ENCODE measurements around the gene ZMYND8. TPM values are rescaled to one million over a fixed set of nuclear protein-coding genes. Genes with fewer than 3 reads are reported as not detected.

The ZMYND8 gene
- total RNA-seq, 2 experiments from 2014 or later, result 28.8 to 29.8 TPM

DNA sequence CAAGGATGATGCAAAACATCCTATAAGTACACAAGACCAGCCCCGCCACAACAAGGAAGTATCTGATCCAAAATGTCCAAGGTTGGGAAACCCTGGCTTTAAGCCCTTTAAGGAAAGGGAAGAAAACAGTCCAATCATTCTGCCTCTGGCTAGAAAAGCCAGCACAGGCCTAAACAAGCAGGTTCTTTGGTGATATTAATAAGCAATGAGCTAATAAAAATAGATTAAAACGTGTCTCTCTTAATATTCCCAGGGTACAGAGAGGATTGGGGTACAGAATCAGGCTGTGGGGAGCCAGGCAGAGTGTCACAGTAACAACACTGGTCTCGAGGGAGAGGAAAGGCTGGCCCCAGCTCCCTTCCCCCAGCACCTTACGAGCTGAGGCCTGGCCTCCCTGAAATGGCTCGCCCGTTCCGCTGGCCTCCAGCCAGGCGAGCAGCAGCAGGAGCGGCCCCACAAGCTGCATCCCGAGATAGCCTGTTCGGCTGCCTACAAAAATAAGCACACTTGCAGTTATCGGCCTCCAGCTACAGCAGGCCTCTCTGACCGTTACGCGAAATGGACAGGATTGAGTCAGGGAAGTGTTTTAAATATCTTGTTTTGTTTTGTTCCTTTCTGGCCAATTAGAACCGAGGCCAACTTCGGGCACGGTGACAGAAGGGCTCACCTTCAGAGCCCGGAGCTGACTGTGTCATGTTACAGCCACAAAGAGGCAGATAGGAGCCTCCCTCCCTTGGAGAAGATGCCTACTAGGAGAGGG, 4.0 kb upstream of the ZMYND8 start:
- Mint-ChIP-seq H3K36me3 (peaks cover 5% of the 10 kb centered on the region), H3K4me1 (peaks cover 27% of the 10 kb centered on the region), H3K27ac (no peak overlapping the region), H3K4me3 (no peak overlapping the region), H3K27me3 (no peaks in the 10 kb centered on the region), H3K9me3 (no peaks in the 10 kb centered on the region)
- DNase-seq, result no peak

DNA sequence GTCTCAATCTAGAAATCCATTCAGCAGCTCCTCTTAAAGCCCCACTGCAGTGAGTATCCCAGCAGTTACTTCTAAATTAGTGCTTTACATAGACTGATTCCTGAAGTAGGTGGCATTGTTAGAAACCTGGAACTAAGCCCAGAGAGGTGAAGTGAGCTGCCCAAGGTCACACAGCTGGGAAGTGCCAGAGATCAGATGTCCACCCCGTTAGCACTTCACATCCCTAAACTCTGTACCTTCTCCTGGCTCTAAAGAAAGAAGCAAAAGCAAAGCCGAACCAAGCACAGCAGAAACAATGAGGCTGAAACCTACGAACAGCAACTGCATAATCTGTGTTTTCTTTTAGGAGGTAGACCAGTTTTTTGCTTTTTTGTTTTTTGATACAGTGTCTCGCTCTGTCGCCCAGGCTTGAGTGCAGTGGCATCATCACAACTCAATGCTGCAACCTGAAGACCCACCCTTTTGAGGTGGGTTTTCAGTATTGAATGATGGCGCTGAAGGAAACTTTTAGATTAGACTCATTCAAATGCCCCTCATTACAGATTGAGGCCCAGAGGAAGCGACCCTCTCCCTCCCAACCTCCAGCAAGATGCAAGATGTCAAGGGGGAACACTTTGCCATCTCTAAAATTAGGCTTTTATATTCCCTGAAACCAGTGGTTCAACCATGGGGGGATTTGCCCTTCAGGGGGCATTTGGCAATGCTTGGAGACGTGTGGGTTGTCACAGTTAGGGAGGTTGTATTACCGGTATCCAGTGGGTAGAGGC, 3.2 kb upstream of the ZMYND8 start:
- peaks cover 29% of the 10 kb centered on the region for H3K4me1 Mint-ChIP-seq
- H3K4me3 Mint-ChIP-seq, result no peak overlapping the region
- DNase-seq, result no peak
- no peaks in the 10 kb centered on the region for H3K9me3 Mint-ChIP-seq
- H3K36me3 Mint-ChIP-seq, result peaks cover 12% of the 10 kb centered on the region
- peak overlapping the region; percentile 97 for H3K27ac Mint-ChIP-seq
- no peaks in the 10 kb centered on the region for H3K27me3 Mint-ChIP-seq

DNA sequence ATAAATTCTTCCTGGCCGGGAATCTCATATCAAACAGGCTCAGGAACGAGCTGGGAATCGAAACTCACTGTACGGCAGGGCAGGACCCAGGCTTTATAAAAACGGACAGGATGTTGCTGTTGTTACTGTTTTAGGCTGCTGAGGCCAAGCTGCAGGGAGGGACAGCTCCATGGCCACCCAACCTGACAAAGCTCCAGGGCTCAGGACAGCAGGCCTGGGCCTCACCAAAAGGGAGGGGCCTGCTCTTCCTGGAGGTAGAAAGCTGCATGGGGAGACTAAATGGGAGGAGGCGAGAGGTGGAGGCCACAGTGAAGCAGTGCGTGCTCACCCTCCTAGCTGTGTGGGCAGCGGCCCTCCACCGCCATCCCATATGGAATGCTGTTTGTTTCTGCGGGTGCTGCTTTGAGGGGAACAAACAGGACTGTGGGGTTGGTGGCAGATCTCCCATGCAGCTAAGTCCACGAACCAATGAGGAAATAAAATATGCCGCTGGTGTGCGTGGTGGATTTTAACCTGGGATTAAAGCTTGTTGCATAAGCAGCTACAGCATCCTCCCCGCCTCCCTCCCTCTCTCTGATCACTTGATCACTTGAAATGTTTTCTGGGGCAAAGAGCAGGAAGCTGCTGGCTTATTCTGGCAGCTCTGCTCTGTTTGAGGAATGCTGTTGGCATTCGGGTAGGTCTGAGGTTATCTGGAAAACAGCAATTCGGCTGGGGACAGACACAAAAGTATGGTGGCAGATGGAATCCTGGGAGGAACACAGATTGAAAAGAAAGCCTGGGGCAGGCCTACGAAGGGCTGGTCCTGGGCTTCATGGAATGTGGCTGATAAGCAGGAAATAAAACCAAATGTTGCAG, 2.4 kb upstream of the ZMYND8 start:
- no peak for DNase-seq
- peaks cover 37% of the 10 kb centered on the region for H3K4me1 Mint-ChIP-seq
- peak overlapping the region; percentile 97 for H3K27ac Mint-ChIP-seq
- no peak overlapping the region for H3K4me3 Mint-ChIP-seq
- no peaks in the 10 kb centered on the region for H3K9me3 Mint-ChIP-seq
- H3K27me3 Mint-ChIP-seq, result no peaks in the 10 kb centered on the region
- H3K36me3 Mint-ChIP-seq, result peaks cover 19% of the 10 kb centered on the region

DNA sequence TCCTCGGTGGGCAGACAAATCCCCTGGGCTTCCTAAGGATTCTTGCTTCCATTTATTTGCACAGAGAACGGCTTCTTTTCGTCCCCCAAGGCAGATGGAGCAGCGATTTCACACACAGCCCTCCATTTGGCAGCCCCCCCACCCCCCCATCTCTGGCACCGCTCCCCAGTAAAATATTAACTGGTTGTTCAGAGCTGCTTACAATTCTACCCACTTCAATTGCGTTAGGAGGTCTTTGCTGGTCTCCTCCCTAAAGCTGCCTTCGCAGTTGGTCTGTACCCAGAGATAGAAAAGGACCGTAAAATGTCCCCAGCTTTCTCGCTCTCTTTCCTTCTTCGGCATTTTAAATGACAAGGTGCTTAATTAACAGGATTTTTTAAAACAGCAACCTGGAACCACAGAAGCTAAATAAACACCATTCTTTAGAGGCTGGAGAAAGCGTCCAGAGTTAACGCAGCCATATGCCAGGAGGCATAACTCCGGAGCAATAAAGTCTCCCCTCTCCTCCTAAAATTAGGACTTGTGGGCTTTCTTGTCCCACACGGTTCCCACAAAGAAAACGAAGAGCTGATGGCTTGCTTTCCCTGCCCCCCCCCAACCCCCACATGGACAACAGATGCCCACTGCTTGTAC, 1.7 kb upstream of the ZMYND8 start:
- peak overlapping the region; percentile 95 for H3K4me3 Mint-ChIP-seq

DNA sequence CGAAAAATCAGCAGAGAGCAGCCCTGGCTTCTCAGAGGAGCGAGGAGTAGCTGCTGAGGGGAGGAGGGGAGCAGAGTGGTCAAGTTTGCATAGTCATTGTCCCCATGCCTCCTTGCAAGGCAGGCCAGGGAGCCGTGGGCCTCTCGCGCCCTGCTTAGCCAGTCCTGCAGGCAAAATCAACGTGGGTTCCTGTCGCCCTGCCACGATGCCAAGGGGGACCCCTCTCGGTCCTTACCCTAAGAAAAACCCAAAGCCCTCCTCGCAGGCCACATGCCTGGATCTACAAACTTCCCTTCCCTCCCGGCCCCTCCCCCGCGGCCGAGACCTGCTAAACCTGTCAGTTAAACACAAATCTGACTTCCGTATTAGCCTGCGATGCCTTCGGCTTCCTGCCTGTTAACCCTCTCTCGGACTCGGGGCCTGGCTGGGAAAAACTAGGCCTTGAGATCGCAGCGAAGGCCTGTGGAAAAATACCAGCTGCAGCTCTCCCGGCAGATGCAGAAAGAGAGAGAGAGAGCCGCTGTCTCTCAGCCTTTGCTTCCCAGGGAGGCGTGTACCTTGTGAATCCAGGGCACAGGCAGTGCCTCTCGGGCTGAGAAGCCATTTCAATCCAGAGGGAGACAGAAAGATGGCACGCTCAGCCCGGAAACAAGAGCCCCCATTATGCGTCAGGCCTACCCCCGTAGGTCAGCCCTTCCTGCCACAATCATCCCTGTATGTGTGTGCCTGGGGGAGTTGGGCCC, 968 bp upstream of the ZMYND8 start:
- peaks cover 38% of the 10 kb centered on the region for H3K4me1 Mint-ChIP-seq
- H3K36me3 Mint-ChIP-seq, result peaks cover 22% of the 10 kb centered on the region
- H3K27ac Mint-ChIP-seq, result peak overlapping the region; percentile 97
- H3K4me3 Mint-ChIP-seq, result peak overlapping the region; percentile 95
- H3K9me3 Mint-ChIP-seq, result no peaks in the 10 kb centered on the region
- no peaks in the 10 kb centered on the region for H3K27me3 Mint-ChIP-seq
- DNase-seq, result peak; percentile 72

More for the DNA sequence above, 1.7 kb upstream of the ZMYND8 start:
- Mint-ChIP-seq H3K36me3 (peaks cover 20% of the 10 kb centered on the region), H3K9me3 (no peaks in the 10 kb centered on the region), H3K27ac (peak overlapping the region; percentile 97), H3K27me3 (no peaks in the 10 kb centered on the region), H3K4me1 (peaks cover 38% of the 10 kb centered on the region)
- DNase-seq, result no peak

DNA sequence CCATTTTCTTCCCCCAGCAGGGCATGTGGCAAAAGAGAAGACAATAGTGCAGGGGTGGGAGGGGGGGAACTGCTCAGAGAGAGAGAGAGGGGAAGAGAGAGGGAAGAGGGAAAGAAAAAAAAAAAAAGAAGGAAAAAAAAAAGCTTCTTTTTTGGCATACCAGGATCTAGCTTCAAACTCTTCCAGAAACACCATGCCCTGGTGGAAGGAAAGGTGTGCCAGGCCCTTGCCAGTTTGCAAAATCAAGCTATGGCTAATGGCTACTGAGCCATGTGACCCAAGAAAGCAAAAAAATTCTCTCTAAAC, 326 bp downstream of the ZMYND8 start:
- H3K36me3 Mint-ChIP-seq, result peaks cover 22% of the 10 kb centered on the region
- H3K27ac Mint-ChIP-seq, result peak overlapping the region; percentile 97
- H3K4me3 Mint-ChIP-seq, result peak overlapping the region; percentile 95
- no peaks in the 10 kb centered on the region for H3K9me3 Mint-ChIP-seq
- no peak for DNase-seq
- H3K4me1 Mint-ChIP-seq, result peaks cover 38% of the 10 kb centered on the region
- no peaks in the 10 kb centered on the region for H3K27me3 Mint-ChIP-seq

DNA sequence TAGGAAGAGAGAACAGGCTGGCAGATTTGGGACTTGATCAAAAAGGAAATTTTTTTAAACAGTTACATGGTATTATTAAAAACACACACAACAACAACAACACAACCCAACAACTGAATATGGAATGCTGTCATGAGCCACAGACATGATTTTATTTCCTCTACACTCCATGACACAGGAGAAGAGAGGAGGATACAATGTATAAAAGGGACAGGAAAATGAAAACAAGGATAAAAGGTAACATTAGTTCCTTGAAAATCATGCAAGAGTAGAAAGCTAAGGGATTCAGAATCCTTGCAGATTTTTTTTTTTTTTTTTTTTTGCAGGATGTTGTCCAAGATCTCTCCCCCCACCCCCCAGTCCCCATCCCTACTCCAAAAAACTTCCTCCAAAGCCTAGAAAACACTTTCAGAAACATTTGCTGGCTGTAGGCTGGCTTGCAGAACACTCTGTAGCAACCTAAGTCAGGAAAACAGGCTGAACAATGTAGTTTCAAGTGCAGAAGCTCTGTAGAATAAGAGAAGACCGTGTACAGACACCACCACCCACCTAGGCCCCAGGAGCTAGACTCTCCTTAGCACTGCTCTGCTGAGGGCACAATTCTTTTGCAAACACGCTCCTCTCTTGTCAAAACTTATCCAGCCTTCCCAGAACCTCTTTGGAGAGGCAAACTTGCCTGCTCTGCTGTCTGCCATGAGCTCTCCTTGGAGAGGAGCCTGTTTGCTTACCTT, 845 bp downstream of the ZMYND8 start:
- no peak for DNase-seq
- Mint-ChIP-seq H3K36me3 (peaks cover 22% of the 10 kb centered on the region), H3K27me3 (no peaks in the 10 kb centered on the region), H3K4me3 (peak overlapping the region; percentile 95), H3K9me3 (no peaks in the 10 kb centered on the region), H3K4me1 (peaks cover 38% of the 10 kb centered on the region), H3K27ac (peak overlapping the region; percentile 97)

DNA sequence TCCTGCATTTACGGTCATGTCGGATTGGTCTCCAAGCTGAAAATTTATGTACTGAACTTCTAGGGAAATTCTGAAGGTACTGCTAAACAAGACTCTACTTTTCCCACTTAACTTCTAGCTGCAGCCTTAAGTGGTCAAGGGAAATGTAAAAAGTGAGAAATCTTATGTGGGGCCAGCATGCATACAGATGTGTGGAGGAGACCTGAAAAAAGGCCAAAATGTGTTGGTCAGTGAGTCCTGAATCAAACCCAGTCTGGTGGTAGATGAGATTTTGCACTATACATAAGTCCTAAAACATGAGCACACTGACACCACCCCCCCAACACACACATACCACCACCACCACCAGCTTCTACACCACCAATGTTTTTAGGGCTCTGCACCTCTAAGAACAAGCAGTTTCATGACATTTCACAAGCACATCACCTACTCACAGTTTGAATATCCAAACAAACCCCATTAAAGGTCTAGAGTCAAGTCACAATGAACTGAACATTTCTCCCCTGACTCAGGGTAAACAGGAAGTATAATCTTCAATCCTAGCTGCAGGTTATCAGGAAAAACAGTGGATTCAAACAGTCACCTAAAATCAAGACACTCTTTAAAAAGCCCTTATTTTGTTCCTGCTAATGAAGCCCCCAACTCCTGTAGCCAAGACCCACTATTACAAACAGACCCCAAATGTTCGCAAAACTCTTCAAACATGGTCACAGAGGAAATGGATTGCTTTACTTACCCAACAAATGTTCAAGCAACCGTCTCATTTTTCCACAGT, 1.6 kb downstream of the ZMYND8 start:
- Mint-ChIP-seq H3K4me1 (peaks cover 37% of the 10 kb centered on the region), H3K36me3 (peaks cover 22% of the 10 kb centered on the region)
- DNase-seq, result no peak

DNA sequence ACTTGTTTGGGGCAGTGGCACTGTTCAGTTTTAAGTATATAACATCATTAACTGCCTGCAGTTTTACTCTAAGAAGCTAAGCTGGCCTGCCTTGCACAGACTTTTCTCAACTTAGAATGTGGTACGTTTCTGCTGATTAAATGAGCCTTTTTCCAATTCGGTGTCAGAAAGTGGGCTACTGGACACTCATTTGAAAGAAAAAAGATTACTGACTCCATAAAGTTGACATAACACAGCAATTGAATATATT, 2.1 kb downstream of the ZMYND8 start:
- Mint-ChIP-seq H3K27me3 (no peaks in the 10 kb centered on the region), H3K4me1 (peaks cover 32% of the 10 kb centered on the region), H3K9me3 (no peaks in the 10 kb centered on the region), H3K4me3 (peak overlapping the region; percentile 95), H3K27ac (peak overlapping the region; percentile 97), H3K36me3 (peaks cover 22% of the 10 kb centered on the region)
- no peak for DNase-seq

More for the DNA sequence above, 1.6 kb downstream of the ZMYND8 start:
- H3K4me3 Mint-ChIP-seq, result peak overlapping the region; percentile 95
- no peaks in the 10 kb centered on the region for H3K9me3 Mint-ChIP-seq
- peak overlapping the region; percentile 97 for H3K27ac Mint-ChIP-seq
- no peaks in the 10 kb centered on the region for H3K27me3 Mint-ChIP-seq

DNA sequence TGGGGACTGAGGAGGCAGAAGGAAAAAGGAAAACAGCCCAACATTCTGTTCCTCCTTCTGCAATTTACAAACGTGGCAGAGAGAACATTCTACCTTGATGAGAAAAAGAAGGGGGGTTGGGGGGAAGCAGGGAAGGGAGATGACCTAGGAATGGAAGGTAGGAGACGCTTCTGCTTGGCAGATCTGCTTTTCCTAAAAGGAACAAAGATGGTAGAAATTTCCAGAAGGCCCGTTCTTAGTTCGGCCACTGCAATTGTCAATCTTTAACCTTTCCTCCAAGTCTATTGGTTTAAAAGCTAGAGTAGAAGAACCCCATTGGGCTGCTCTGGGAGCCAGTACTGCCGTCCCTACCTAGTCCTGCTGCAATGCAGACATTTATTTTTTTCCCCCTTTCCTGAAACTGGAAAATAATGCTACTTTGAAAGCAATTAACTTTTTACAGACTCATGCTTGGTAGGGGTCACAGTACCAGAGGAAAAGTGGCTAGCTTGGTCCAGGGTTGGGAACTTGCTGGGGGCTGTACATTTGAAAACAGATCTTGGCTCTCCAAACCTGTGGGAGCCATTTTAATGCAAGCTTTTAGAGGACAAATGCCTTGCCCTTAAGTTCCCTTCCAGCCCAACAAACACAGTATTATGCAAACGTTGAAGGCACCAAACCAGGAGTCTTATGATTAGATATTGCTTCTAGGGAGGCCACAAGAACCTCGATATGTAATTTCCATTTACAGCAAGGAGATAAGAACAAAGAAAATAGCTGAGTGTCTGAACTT, 2.6 kb downstream of the ZMYND8 start:
- peak overlapping the region; percentile 95 for H3K4me3 Mint-ChIP-seq
- H3K9me3 Mint-ChIP-seq, result no peaks in the 10 kb centered on the region
- peaks cover 28% of the 10 kb centered on the region for H3K4me1 Mint-ChIP-seq
- no peak for DNase-seq
- no peaks in the 10 kb centered on the region for H3K27me3 Mint-ChIP-seq
- H3K27ac Mint-ChIP-seq, result peak overlapping the region; percentile 97
- H3K36me3 Mint-ChIP-seq, result peaks cover 22% of the 10 kb centered on the region

DNA sequence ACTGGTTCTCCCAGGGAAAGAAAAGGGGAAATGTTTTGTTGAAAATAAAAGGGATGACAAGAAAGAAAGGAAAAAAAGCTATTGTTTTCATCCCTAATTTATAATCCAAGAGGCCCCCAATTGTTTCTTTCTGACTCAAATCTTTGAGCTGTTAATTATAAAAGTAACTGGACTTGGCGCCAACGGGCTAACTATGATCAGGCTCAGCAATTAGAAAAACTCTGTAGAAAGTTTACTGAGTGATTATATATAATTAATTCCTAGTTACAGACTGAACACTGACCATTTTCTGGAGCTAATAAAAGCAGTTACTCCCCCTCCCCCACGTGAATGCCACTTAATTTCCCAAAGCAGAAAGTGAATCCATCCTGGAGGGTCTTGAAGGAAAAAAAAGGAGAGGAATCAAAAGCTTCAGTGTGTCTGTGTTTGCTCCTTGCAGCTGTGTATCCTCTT, 3.2 kb downstream of the ZMYND8 start:
- Mint-ChIP-seq H3K4me3 (peak overlapping the region; percentile 95), H3K9me3 (no peaks in the 10 kb centered on the region), H3K27me3 (no peaks in the 10 kb centered on the region), H3K4me1 (peaks cover 27% of the 10 kb centered on the region), H3K36me3 (peaks cover 22% of the 10 kb centered on the region), H3K27ac (peak overlapping the region; percentile 42)
- DNase-seq, result no peak

DNA sequence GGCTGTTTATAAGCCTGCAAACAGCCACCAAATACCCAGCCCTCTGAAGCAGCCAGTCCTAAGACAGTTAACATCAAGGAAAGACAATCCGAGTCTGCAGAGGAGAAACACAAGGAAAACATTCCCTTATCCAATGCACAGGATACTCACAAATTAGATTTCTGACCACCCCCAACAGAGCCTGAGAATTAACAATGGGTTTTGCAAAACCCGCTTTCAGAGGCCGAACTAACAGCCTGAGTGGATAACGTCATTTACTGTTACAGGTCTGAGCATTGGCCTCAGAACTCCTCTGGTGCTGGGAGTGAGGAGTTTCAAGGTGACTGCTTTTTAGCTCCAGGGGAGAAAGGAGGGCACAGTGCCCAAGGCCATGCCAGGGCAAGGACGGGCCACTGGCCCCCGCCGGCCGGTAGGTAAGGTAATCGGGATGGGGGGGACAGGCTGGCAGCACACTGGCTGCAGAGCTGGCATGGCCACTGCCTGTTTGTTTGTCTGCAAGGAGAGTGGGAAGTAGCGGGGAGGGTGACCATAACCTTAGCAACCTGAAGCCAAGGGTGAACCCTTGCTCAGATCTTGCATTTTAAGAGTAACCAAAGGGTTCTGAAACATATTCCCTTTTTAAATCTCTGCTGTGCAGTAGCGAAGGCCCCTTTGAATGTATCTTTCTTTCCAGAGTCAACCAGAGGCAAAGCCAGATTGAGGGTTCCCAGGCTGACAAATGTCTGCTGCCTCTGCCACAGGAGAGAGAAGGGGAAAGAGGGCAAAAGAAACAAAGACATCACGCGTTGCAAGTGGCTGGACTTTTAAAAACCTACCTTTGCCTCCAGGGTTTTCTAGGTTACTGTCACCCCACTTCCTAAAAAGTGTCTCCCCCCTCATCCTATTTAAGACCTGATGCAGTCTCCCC, 3.9 kb downstream of the ZMYND8 start:
- Mint-ChIP-seq H3K9me3 (no peaks in the 10 kb centered on the region), H3K4me3 (peak overlapping the region; percentile 71), H3K36me3 (peaks cover 25% of the 10 kb centered on the region), H3K27me3 (no peaks in the 10 kb centered on the region), H3K4me1 (peaks cover 23% of the 10 kb centered on the region), H3K27ac (peak overlapping the region; percentile 69)
- no peak for DNase-seq

All from activated naive CD8-positive, alpha-beta T cell treated with anti-CD3 and anti-CD28 coated beads for 36 hours (primary cell).